GM21825 (cell line): ENCODE measurements around the gene COL23A1.

Experiments used
- ATAC-seq: cut with Tn5 transposase; IDR thresholded peaks from one replicate; pipeline ENCODE4 v1.9.1; 2021; ENCODE audit warnings: mild to moderate bottlenecking, moderate library complexity; ENCODE audit not compliant: unreplicated experiment

Gene COL23A1

DNA sequence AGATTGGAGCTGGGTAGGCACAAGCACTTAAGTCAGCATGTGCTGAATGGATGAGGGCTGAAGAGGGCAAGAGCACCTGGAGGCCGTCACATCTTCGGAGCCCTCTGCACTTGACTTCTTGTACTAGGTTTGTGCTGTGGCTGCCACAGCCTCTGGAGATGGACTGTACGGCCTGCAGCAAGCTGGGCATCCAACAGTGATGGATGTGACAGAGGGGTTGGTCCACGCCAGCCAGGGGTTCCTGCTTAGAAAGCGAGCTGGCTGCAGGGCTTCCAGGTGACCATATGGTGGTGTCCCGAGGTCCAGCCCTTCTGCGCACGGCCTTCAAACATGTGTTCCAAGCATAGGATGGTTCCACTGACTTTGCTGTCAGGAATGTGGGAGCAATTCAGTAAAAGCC is 292.4 kb downstream of the COL23A1 start:
- ATAC-seq = no peak

DNA sequence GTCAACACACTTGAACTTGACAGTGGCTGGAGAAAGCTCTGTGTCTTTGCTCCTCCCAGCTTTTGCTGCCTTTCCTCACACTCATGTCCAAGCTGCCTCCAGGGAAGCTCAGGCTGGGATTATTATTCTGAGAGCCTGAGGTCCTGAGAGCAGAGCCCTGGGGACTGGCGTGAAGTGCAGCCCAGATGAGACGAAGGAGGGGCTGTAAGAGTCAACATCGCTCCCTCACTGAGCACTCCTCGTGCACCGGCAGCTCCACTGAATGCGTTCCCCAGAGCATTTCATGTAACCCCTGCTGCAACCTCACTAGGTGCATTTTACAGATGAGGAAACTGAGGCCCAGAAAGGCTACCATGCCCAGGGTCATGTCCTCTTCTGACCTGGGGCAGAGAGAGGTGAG is 294.1 kb downstream of the COL23A1 start:
- no peak for ATAC-seq

- ATAC-seq = no peak
These were observed 294.6 kb downstream of the COL23A1 start for GRCh38 chr5:178295589-178295988.

DNA sequence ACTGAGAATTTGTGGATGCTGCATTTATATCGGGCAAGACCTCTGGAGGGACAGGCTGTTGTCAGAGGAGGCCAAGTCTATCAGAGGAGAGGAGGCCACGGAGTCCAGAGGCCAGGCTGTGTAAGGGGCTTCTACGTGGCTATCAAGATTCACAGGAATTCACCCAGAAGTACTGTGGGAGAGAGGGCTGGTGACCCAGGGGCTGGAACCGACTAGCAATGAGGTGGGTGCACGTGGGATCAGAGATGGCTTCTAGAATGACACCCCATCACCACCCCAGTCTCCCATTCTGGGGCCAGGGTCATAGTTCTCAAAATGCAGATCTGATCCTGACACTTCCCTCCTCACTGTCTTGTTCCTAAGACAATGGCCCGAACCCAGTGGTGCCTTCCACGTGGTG is 296.4 kb downstream of the COL23A1 start:
- ATAC-seq = no peak

DNA sequence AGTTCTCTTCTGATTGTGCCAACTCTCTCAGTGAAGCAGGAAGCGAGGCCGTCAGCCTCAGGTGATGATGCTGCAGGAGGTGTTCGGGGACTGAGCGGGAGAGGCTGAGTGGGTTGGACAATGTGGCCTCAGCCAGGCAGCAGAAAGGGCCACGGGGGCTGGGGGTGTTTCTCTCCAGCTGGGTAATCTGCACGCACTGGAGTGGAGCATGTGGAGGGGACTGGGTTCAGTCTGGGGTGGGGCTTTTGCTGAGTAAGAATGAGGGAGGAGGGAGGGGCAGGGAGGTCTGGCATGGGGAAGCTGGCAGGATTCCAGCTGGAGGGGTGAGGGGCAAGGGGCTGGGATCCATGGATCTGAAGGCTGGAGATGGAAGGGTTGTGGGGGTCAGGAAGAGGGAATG is 296.8 kb downstream of the COL23A1 start:
- no peak for ATAC-seq

GRCh38 chr5:178292826-178293205 is 297.4 kb downstream of the COL23A1 start:
- ATAC-seq = no peak

DNA sequence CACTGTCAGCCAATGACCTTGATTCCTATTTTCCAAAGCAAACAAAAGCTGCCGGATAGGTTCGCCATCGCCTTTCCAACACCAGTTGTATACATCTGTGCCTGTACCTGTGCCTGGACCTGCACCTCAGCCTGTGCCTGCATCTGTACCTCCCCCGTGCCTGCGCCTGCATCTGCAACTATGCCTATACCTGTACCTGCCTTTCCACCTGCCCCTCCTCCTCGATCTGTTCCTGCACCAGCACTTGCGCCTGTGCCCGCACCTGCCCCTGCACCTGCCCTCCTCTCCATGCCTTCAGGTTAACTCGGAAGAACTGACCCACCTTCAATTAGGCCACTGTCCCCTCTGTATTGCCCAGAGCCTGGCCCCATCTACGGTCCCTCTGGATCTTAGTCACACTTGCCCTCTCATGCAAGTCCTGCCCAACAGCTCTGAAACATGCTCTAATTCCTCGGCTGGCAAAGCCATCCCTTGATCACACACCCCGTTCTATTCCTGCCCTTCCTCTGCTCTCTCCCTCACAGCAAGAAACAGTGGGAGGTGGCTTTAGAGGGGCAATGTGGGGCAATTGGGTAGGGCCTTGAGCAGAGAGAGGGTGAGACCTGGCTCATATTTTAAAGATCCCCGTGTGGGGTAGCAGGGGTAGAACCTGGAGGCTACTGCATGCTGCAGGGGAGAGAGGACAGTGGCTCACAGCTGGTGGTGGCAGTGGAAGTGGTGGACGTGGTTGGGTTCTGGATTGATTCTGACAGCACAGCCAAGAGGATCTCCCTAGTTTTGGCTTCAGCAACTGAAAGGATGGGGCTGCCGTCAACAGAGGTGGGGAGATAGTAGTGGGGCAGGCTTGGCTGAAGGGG is 298.0 kb downstream of the COL23A1 start:
- no peak for ATAC-seq

GRCh38 chr5:178291161-178291561 is 299.0 kb downstream of the COL23A1 start:
- ATAC-seq = no peak

GRCh38 chr5:178290376-178290775 is 299.8 kb downstream of the COL23A1 start:
- ATAC-seq = no peak

GRCh38 chr5:178289438-178289837 is 300.8 kb downstream of the COL23A1 start:
- no peak for ATAC-seq

DNA sequence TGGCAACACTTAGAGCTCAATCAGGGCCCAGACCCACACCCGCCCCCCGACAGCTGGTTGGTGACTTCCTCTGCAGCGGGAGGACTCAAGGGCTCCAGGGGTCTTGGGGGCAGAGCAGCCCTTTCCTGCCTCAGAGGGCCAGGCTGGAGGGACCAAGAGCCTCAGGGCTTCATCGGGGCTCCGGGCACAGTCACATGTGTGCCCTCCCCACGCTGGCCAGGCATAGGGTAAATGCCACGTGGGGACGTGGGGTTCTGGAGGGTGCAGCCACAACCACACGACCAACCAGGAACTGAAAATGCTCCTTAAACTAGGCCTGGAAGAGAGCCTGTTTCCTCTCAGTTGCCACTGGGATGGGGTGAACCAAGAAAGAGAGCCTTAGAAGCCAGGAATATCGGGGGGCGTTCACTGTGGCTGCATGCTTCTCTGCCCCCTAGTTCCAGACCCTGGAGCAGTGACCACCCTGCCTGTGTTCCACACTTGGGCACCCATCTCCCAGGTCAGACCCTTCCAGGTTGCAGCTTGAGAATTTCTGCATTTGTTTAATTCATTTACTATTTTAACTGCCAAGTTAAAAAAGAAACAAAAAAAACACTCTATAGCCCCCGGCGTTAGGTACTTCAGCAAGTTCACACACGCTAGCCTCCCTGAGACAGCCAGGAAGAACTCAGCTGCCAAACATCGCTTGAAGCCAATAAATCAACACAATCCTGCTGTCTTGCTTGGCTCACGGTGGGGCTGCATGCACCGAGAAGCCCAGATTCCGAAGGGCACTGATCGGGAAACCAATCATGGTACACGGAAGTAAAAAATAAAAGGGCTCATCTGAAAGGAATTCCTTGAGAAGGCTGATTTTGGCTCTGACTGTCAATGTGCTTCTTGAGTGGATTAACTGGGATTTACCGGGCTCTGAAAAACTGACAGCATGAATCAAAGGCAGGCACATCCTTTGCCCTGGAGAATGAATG is 301.5 kb downstream of the COL23A1 start:
- no peak for ATAC-seq

DNA sequence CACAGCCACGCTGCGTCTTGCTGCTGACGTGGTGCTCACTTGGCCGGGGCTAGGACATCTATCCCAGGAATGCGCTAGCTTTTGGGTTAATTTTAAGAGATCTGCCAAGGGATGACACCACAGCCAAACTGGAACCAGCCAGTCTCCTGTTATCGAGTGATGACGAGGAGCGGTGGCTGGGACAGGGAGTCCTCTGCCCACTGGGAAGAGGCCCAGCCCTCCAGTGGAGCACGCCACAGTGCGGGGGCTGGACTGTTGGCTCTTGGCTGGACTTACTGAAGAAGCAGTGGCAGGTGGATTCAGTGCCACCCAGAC is 302.4 kb downstream of the COL23A1 start:
- ATAC-seq = no peak

- ATAC-seq = no peak
These were observed 303.0 kb downstream of the COL23A1 start for GRCh38 chr5:178287091-178287790.

GRCh38 chr5:178286226-178287090 is 303.7 kb downstream of the COL23A1 start:
- no peak for ATAC-seq

DNA sequence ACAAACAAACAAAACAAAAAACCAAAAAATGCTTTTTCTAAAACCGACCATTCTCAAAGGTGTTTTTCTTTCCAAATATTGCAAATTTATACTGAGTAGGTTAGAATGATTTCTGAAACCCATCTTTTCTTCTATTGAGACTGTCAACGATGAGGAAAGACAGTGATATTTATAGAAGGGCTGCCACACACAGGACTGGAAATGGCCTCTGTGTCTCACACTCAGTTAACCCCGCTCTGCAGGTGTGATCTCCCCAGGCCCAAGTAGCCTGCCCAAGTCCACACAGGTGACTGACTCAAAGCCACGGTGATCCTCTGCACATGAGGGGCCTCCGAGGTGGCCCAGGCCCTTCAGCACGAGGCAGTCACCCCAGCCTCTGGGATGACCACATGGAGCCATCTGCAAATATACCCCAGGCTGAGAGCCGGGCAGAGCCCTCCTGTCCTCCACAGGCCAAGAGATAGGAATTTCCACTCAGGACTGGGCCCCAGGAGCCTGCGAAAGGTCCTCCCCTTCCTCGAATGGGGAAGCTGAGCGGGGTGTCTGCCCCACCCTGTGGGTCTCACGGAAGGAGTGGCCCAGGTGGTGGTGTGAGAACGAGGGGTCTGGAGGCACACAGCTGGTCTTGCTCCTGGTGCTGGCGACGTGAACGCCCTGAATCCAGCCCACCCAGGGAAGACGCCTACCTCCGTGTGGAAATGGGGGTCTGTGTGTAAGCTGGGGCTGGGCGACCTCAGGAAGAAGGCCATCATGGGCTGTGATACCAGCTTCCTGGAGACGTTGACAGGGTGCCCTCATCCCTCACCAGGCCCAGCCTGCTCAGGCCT is 304.6 kb downstream of the COL23A1 start:
- ATAC-seq = no peak

DNA sequence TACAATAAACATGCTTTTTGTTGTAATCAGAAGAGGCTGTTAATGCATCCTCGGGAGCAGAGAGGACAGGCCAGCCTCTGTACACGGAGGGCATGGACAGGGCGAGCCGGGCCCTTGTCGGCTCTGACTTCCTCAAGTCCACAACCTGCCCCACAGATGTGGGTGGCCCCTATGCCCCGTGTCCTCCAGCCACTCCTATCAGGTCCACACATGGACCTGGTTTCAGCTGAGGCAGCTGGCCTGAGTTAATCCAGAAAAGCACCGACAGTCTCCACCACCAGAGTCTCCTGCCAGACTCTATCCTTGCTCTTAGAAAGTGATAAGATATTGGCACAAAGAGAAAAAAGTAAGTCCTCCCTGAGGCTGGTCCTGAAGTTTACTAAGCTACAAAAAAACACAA is 305.2 kb downstream of the COL23A1 start:
- no peak for ATAC-seq

DNA sequence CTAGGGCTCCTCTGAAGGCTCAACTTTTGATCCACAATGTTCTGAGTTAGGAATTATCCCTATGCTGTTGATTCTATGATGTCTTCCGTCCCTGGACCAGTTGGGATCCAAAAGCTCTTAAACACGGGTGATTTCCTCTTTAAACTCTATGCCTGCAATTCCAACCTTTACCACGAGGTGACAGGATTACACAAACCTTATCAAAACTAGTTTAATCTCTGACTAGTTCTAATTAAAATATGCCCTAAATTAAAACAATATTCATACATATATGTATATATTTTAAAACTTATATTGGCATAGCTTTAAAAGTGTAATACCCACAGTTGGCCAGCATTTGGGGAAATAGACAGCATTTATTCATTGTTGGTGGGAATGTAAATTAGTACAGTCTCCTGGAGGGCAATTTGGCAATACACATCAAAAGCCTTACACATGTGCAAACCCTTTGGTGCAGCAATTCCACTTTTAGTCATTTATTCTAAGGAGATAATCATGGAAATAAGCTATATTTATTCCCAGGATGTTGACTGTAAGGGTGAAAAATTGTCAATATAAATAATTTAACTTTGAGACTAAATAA is 306.0 kb downstream of the COL23A1 start:
- ATAC-seq = no peak

DNA sequence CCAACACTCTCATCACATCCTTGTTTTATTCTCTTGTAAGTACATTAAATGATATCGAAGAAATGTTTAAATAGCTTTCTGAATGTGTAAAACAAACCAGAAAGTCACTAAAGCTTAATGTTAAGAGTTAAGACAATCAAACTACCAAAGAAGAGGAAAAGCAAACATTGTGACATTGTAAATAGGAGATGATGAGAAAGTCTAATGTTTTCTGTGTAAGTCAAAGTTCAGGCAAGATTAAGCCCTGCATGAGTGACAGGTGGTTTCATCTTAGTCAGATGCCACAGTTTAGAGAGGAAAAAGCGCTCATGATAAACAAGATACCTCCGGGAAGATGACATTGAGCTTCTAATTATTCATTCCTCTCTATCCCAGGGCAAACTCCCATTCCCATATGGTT is 306.7 kb downstream of the COL23A1 start:
- no peak for ATAC-seq

DNA sequence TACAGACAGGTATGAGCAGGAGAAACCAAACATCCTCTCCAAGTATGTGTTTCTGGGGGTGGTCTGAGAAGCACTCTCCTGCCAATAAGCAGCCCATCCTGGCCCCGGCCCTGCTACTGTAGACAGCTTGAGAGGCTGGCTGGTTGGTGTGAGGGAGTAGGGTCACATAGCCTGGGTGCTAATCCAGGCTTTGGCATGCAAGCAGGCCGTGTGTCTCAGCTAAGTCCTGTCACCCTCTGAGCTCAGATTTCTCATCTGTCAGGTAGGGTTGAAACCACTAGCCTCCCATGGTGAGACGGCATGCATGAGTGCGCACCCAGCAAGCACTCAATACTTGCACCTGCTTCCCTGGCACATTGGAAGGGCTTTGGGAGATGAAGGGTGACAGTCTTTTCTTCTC is 307.8 kb downstream of the COL23A1 start:
- no peak for ATAC-seq
